HG02610 (cell line): Measurements from ENCODE around the gene CHST15.

Experiments used
- ATAC-seq: cut with Tn5 transposase; IDR thresholded peaks from one replicate; pipeline ENCODE4 v1.9.1; 2021; ENCODE audit warnings: mild to moderate bottlenecking, moderate library complexity; ENCODE audit not compliant: unreplicated experiment

CHST15 gene

DNA sequence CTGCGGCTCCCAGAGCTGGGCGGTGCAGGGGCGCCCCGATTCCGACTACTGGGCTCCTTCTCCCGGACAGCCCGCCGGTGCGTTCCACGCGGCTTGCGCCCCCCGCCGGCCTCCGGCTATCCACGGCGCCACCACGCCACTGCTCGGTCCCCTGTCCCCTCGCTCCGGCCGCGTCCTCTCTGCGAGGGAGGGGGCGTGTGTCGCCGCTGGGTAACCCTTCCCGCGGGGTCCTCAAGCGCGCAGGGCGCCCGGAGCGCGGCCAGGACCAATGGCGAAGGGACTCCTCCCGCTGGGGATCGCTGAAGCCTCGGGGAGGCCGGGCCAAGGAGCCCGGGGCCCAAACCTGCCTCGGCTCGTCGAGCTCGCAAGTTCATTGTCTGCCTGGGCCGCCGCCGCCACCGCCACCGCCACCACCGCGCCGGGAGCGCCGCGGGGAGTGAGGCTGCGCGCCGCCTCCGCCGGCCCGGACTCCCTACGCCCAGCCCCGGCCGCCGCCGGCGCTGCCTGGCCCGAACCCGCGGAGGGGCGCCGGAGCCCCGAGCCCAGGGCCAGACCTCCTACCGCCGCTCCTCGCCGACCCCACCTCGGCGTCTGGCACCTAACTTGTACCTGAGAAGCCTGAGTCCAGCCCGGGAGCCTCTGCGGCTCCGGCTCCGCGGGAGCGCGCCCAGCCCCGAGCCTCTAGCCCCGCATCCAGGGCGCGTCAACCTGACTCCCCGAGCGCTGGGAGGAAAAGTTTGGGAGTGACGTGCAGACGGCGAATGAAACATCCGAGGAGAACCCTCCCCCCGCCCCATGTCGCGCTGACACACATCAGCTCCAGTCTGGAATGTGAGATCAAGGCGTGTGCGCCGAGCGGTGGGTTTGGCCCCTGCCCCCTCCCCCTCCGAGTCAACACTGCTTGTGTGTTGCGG lies at the start of gene CHST15:
TSS of gene CHST15 (minus strand) at position 739 of the 914 bp plus-strand sequence. CDS start 47,386 bp downstream, outside the sequence.
- ATAC-seq: no peak

DNA sequence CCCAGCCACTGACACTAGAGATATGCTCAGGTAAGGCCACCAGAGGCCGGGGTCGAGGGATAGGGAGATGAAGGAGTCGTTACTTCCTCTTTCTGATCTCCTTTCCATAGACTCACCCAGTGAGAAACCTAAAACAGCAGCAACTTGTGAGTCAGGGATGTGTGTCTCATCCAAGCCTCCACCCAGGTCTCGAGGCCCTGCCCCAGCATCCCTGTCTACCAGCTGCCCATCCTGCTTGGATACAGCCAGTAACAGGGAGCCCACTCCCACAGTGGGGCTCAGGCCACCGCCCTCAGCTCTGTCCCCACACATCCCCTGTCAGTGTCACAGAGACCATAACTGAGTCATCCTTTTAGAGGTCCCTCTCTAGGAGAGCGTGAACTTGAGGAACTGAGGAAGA lies 49.6 kb upstream of the CHST15 start:
- no peak for ATAC-seq

- ATAC-seq: no peak
Observed at GRCh38 chr10:124142006-124142739, 48.8 kb upstream of the CHST15 start.

- ATAC-seq: no peak
Observed at GRCh38 chr10:124138883-124139348, 45.5 kb upstream of the CHST15 start.

- no peak for ATAC-seq
Observed at GRCh38 chr10:124138195-124138882, 44.9 kb upstream of the CHST15 start.

DNA sequence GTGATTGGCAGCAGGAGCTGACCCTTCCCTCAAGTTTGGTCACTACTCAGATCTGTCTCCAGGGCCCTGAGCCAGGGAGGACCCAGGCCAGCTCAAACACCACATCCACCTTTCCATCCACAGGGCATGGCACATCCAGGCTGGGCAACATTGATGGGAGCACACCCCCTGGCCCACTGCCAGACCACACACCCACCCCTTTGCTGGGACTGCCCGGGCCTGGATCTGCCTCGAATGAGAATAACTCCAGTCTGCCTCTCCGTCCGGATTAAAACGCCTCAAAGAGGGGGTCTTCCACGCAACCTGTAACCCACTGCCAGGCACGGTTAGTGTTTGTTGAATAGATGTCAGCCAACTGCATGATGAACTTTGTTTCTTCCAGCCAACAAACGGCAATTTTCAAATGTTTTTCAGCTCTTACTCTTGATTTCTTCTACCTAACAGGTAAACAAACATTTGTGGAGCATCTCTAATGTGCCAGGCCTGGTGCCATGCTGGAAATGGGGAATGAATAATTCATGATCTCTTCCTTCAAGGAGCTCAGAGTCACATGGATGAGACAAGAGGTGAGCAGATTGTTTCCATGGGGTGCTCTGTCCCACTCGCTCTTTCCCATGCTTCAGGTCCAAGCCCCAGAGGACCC lies 41.0 kb upstream of the CHST15 start:
- ATAC-seq: no peak

- no peak for ATAC-seq
Observed at GRCh38 chr10:124132876-124133275, 39.5 kb upstream of the CHST15 start.

DNA sequence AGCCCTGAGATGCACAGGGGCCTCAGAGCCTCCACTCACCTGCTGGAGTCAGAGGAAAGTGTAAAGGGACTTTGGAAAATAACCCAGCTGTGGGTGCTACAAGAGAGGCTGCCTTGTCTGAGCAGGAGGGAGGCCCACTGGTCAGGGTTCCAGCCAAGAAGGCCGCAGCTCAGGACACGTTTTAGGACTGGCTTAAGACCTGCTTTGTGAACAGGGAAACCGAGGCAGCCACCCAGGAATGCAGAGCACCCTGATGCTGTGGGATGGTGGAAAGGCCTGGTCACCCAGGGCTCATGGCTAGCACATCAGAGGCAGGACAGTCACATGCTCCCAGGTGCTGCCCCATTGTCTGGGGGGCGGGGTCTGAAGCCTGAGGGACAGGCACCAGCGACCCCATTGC lies 38.9 kb upstream of the CHST15 start:
- no peak for ATAC-seq

DNA sequence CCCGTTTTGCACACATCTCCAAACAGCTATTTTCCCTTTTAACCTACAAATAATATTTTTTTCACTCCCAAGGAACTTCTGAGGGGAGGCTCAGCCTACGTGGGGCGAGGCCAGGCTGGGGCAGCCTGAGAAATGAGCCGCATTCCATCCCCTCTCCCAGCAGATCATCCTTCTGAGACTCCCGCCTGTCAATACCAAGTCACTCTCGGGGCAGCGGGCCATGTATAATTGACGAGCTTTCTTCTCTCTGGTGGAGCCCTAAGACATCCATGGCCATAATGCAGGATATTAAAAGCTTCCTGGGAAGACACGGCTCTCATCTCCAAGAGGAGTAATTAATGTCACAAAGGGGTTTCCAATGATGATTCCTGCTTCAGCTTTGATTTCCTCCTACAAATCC lies 37.8 kb upstream of the CHST15 start:
- no peak for ATAC-seq

DNA sequence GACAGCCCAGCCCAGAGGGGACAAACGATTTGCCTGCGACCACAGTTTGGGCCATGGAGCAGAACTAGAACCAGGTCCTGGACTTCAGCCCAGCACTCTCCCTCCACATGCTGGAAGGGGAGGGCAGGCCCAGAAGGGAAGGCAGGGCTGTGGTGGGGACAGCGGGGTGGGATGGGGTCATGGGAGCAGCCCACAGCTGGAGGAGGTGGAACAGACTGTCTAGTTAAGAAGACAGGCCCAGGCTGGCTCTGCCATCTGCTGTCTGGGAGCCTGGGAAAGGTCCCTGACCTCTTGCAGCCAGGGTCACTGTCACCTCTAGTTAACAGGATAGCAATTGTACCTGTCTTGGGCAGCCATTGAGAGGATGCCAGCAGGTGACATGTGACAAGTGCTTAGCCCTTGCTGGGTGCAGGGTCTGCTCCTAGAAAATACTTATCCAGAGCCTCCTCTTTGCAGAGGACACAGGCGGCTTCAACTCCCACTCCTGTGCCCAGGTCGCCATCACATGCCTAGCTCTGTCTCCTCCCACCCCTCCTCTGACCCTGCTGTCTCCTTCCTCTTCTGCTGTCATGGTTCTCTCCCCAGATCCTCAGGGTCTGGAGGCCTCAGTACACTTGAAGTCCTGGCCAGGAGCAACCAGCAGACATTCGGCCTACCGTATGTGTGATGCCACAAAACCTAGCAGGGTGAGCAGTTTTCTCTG lies 37.0 kb upstream of the CHST15 start:
- ATAC-seq: no peak

DNA sequence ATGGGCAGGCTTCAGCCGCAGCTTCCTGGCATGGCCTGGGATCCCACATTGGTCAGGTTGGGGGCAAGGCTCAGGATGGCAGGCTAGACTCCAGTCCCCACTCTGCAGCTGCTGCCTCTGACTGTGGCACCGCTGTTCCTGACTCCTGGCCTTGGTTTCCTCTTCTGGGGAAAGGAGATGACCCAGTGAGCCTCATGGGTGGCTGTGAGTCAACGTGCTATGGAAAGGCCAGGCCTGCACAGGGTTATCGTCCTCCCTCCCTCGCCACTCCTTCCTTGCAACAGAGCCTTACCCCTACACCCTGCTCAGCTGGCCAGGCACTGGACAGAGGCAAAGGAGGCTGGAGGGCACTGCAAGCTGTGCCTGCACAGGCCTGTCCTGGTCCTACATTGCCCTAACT lies 36.1 kb upstream of the CHST15 start:
- no peak for ATAC-seq

GRCh38 chr10:124128811-124129145 lies 35.4 kb upstream of the CHST15 start:
- no peak for ATAC-seq

- no peak for ATAC-seq
Observed at GRCh38 chr10:124127965-124128810, 34.8 kb upstream of the CHST15 start.

DNA sequence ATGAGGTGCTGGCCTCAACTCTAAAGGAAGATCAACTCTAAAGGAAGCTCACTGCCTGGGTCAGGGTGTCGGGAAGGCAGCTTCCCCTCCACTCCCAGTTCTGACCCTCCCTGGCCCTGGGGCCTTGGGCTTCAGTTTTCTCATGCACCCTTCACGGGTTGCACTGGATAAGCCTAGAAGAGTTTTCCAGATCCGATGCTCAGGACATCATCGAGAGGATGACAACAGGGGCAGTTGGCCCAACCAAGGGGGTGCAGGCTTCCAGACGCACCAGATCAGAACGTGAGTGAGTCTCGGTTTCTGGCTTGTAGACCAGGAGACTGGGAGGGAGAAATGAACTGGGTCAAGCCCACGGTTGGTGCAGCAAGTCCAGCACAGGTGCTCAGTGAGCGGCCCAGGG lies 34.2 kb upstream of the CHST15 start:
- ATAC-seq: no peak

- ATAC-seq: no peak
Observed at GRCh38 chr10:124126983-124127385, 33.6 kb upstream of the CHST15 start.

DNA sequence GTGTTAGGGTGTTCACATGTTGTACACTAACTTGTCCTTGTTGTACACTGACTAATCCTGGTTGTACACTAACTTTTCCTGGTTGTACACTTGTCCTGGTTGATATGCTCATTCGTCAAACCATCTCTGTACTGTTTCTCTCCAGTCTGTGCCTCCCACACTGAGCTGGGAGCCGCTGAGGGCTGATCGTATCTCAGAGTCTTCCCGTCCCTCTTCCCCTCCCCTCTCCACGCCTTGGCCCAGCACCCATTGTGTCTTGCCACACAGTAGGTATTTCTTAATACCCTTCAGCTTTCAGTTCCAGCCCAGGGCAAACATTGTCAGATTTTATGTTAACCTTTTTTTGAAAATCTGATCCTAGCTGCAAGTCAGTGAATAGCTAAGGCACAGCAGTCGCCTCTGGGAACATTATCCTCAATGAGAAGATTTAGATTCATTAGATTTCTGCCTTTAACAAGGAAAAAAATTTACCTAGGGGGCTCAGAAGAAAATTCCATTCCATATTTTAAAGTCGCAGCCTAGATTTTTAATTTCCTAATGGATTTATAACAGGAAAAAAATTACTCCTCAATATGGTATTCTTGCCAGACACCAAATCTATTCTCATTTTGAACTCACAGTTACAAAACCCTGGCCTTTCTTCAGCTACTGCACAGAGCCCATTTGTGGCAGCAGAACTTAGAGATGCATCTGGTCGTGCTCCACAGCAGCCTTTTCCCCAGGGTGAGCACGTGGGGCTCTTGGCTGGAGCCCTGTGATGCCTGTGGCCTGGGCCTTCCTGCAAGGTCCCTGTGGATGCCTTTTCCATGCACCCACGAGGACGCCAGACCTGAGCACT lies 33.0 kb upstream of the CHST15 start:
- no peak for ATAC-seq

- ATAC-seq: no peak
Observed at GRCh38 chr10:124125305-124126116, 32.1 kb upstream of the CHST15 start.

- ATAC-seq: no peak
Observed at GRCh38 chr10:124124769-124125161, 31.4 kb upstream of the CHST15 start.
